HEK293 (cell line): ENCODE data around the gene CDK5R1.

Experiments used
- CTCF ChIA-PET: fragments of 350-600 bp; formaldehyde crosslinking; extraction: SDS; loops from one replicate; lab custom pipeline; 2021; ENCODE audit warnings: antibody characterized with exemption; lab: Yijun Ruan, JAX
- POLR2A ChIA-PET: fragments of 300-600 bp; formaldehyde crosslinking; extraction: SDS; loops from one replicate; lab custom pipeline; 2020; ENCODE audit warnings: antibody characterized with exemption, inconsistent platforms; lab: Yijun Ruan, JAX
- H3K27ac ChIP-seq: fragments of 200-500 bp; sonication (Bioruptor generic); 2 replicates; pipeline ENCODE4 v1.5.1; 2014; ENCODE audit warnings: low read depth, low read length, control low read depth, inconsistent platforms; ENCODE audit errors: extremely low read depth
- H3K36me3 ChIP-seq, 2 experiments: fragments of 200-500 bp in 1 of 2; sonication (Bioruptor generic) in 1 of 2; 1 replicate in 1 of 2; 2 replicates in 1 of 2; pipeline ENCODE4 v1.5.1; 2014 to 2017; ENCODE audit warnings: inconsistent platforms in 2 of 2, low read length in 2 of 2; ENCODE audit not compliant: control insufficient read depth in 2 of 2, insufficient read depth in 1 of 2
- H3K4me1 ChIP-seq: fragments of 200-500 bp; sonication (Bioruptor generic); 2 replicates; pipeline ENCODE4 v1.5.1; 2014; ENCODE audit warnings: mild to moderate bottlenecking, low read length, inconsistent platforms; ENCODE audit not compliant: control insufficient read depth, insufficient read depth
- H3K4me3 ChIP-seq: 2 replicates; pipeline ENCODE4 v1.5.1; 2011; ENCODE audit warnings: low read depth, mild to moderate bottlenecking, control low read depth, low read length, moderate library complexity
- H3K9me3 ChIP-seq: fragments of 200-500 bp; sonication (Bioruptor generic); 2 replicates; pipeline ENCODE4 v1.5.1; 2014; ENCODE audit warnings: low read depth, low read length, inconsistent platforms; ENCODE audit not compliant: control insufficient read depth, insufficient read depth
- BCL11B ChIP-seq: fragments of 450-650 bp; formaldehyde crosslinking; IDR thresholded peaks from 2 replicates; pipeline ENCODE4 v1.5.1; 2016; ENCODE audit warnings: low read depth, missing biosample characterization, missing genetic modification characterization
- BCL6B ChIP-seq: fragments of 450-650 bp; formaldehyde crosslinking; IDR thresholded peaks from 2 replicates; pipeline ENCODE4 v1.5.1; 2017; ENCODE audit warnings: missing biosample characterization, missing genetic modification characterization
- GFI1B ChIP-seq: fragments of 450-650 bp; formaldehyde crosslinking; IDR thresholded peaks from 2 replicates; pipeline ENCODE4 v1.5.1; 2016; ENCODE audit warnings: missing biosample characterization, missing genetic modification characterization
- GLI4 ChIP-seq: fragments of 450-650 bp; formaldehyde crosslinking; IDR thresholded peaks from 2 replicates; pipeline ENCODE4 v1.5.1; 2016; ENCODE audit warnings: missing biosample characterization, missing genetic modification characterization
- GLIS2 ChIP-seq: fragments of 450-650 bp; formaldehyde crosslinking; IDR thresholded peaks from 2 replicates; pipeline ENCODE4 v1.5.1; 2016; ENCODE audit warnings: missing biosample characterization, missing genetic modification characterization
- HIC1 ChIP-seq: fragments of 450-650 bp; formaldehyde crosslinking; IDR thresholded peaks from 2 replicates; pipeline ENCODE4 v1.5.1; 2016; ENCODE audit warnings: missing biosample characterization, missing genetic modification characterization
- HOXA7 ChIP-seq: sonication (generic); formaldehyde crosslinking; IDR thresholded peaks from 2 replicates; pipeline ENCODE4 v1.8.1; 2022; ENCODE audit warnings: missing genetic modification reagents, borderline replicate concordance
- OVOL3 ChIP-seq: fragments of 450-650 bp; formaldehyde crosslinking; IDR thresholded peaks from 2 replicates; pipeline ENCODE4 v1.5.1; 2016; ENCODE audit warnings: missing biosample characterization, missing genetic modification characterization
- PATZ1 ChIP-seq: fragments of 450-650 bp; formaldehyde crosslinking; IDR thresholded peaks from 2 replicates; pipeline ENCODE4 v1.5.1; 2016; ENCODE audit warnings: missing biosample characterization, missing genetic modification characterization
- SCRT1 ChIP-seq: fragments of 450-650 bp; formaldehyde crosslinking; IDR thresholded peaks from 2 replicates; pipeline ENCODE4 v1.5.1; 2016; ENCODE audit warnings: missing biosample characterization, missing genetic modification characterization, borderline replicate concordance
- SP7 ChIP-seq: fragments of 450-650 bp; formaldehyde crosslinking; IDR thresholded peaks from 2 replicates; pipeline ENCODE4 v1.5.1; 2016; ENCODE audit warnings: missing biosample characterization, missing genetic modification characterization
- YY1 ChIP-seq: fragments of 450-650 bp; formaldehyde crosslinking; IDR thresholded peaks from 2 replicates; pipeline ENCODE4 v1.5.1; 2018; ENCODE audit warnings: missing biosample characterization, missing genetic modification characterization
- ZIC2 ChIP-seq: fragments of 450-650 bp; formaldehyde crosslinking; IDR thresholded peaks from 2 replicates; pipeline ENCODE4 v1.5.1; 2016; ENCODE audit warnings: missing biosample characterization, missing genetic modification characterization
- ZNF138 ChIP-seq: fragments of 450-650 bp; formaldehyde crosslinking; IDR thresholded peaks from 2 replicates; pipeline ENCODE4 v1.5.1; 2016; ENCODE audit warnings: missing biosample characterization, missing genetic modification characterization, borderline replicate concordance
- ZNF155 ChIP-seq: fragments of 450-650 bp; formaldehyde crosslinking; IDR thresholded peaks from 2 replicates; pipeline ENCODE4 v1.5.1; 2016; ENCODE audit warnings: missing biosample characterization, missing genetic modification characterization
- ZNF311 ChIP-seq: fragments of 450-650 bp; formaldehyde crosslinking; IDR thresholded peaks from 2 replicates; pipeline ENCODE4 v1.5.1; 2017; ENCODE audit warnings: missing biosample characterization, missing genetic modification characterization, borderline replicate concordance
- ZNF350 ChIP-seq: fragments of 450-650 bp; formaldehyde crosslinking; IDR thresholded peaks from 2 replicates; pipeline ENCODE4 v1.5.0; 2017; ENCODE audit warnings: missing biosample characterization, mild to moderate bottlenecking, missing genetic modification characterization
- ZNF354C ChIP-seq: fragments of 450-650 bp; formaldehyde crosslinking; IDR thresholded peaks from 2 replicates; pipeline ENCODE4 v1.5.1; 2016; ENCODE audit warnings: missing biosample characterization, missing genetic modification characterization, low read depth, borderline replicate concordance
- ZNF362 ChIP-seq: fragments of 450-650 bp; formaldehyde crosslinking; IDR thresholded peaks from 2 replicates; pipeline ENCODE4 v1.5.1; 2016; ENCODE audit warnings: missing biosample characterization, missing genetic modification characterization
- ZNF398 ChIP-seq: fragments of 450-650 bp; formaldehyde crosslinking; IDR thresholded peaks from 2 replicates; pipeline ENCODE4 v1.5.1; 2017; ENCODE audit warnings: missing biosample characterization, missing genetic modification characterization
- ZNF416 ChIP-seq: fragments of 450-650 bp; formaldehyde crosslinking; IDR thresholded peaks from 2 replicates; pipeline ENCODE4 v1.5.1; 2016; ENCODE audit warnings: missing biosample characterization, missing genetic modification characterization
- ZNF48 ChIP-seq: fragments of 450-650 bp; formaldehyde crosslinking; IDR thresholded peaks from 2 replicates; pipeline ENCODE4 v1.5.1; 2016; ENCODE audit warnings: missing biosample characterization, missing genetic modification characterization
- ZNF560 ChIP-seq: fragments of 450-650 bp; formaldehyde crosslinking; IDR thresholded peaks from 2 replicates; pipeline ENCODE4 v1.5.1; 2017; ENCODE audit warnings: missing biosample characterization, missing genetic modification characterization, borderline replicate concordance
- ZNF571 ChIP-seq: fragments of 450-650 bp; formaldehyde crosslinking; IDR thresholded peaks from 2 replicates; pipeline ENCODE4 v1.5.0; 2017; ENCODE audit warnings: missing biosample characterization, missing genetic modification characterization
- ZNF623 ChIP-seq: fragments of 450-650 bp; formaldehyde crosslinking; IDR thresholded peaks from 2 replicates; pipeline ENCODE4 v1.5.1; 2016; ENCODE audit warnings: missing biosample characterization, missing genetic modification characterization
- ZNF704 ChIP-seq: fragments of 450-650 bp; formaldehyde crosslinking; IDR thresholded peaks from 2 replicates; pipeline ENCODE4 v1.5.1; 2016; ENCODE audit warnings: missing biosample characterization, missing genetic modification characterization
- ZNF768 ChIP-seq: fragments of 450-650 bp; formaldehyde crosslinking; IDR thresholded peaks from 2 replicates; pipeline ENCODE4 v1.5.1; 2018; ENCODE audit warnings: missing biosample characterization, mild to moderate bottlenecking, missing genetic modification characterization
- ZNF843 ChIP-seq: fragments of 450-650 bp; formaldehyde crosslinking; IDR thresholded peaks from 2 replicates; pipeline ENCODE4 v1.5.1; 2016; ENCODE audit warnings: missing biosample characterization, missing genetic modification characterization

CDK5R1 gene

GRCh38 chr17:32525122-32525521 lies 38.3 kb downstream of the CDK5R1 start:
- TF ChIP-seq HOXA7 (CRISPR knock-in tag) (no peak), GLI4 (tag by site-specific recombination) (no peak), ZNF398 (tag by site-specific recombination) (no peak), PATZ1 (tag by site-specific recombination) (no peak), ZNF843 (tag by site-specific recombination) (no peak), ZNF311 (tag by site-specific recombination) (no peak), GLIS2 (tag by site-specific recombination) (no peak), ZNF704 (tag by site-specific recombination) (no peak), ZNF138 (tag by site-specific recombination) (no peak), HIC1 (tag by site-specific recombination) (no peak), ZNF48 (tag by site-specific recombination) (no peak), SP7 (tag by site-specific recombination) (no peak), ZIC2 (tag by site-specific recombination) (no peak), ZNF768 (tag by site-specific recombination) (no peak), ZNF571 (tag by site-specific recombination) (no peak), YY1 (tag by site-specific recombination) (no peak), GFI1B (tag by site-specific recombination) (no peak), BCL11B (tag by site-specific recombination) (no peak), ZNF560 (no peak)
- no peaks in the 10 kb centered on the region for H3K9me3 ChIP-seq
- peaks cover 4% of the 10 kb centered on the region for H3K4me1 ChIP-seq
- no peaks in the 10 kb centered on the region for H3K36me3 ChIP-seq
- ChIA-PET CTCF (interaction anchor here (0.7 kb wide), 1 partner anchor 262 kb away, joined by 6 read pairs; no protein-coding TSS in a partner anchor), POLR2A (no interaction called here)
- H3K4me3 ChIP-seq = no peak overlapping the region
- H3K27ac ChIP-seq = no peak overlapping the region

- Histone ChIP-seq H3K4me1 (no peaks in the 10 kb centered on the region), H3K27ac (no peak overlapping the region), H3K9me3 (no peaks in the 10 kb centered on the region), H3K4me3 (no peak overlapping the region), H3K36me3 (no peaks in the 10 kb centered on the region)
- ChIA-PET CTCF (interaction anchor here (1.0 kb wide), 1 partner anchor 65 kb away, joined by 4 read pairs; no protein-coding TSS in a partner anchor), POLR2A (no interaction called here)
- TF ChIP-seq ZNF362 (tag by site-specific recombination) = no peak
- TF ChIP-seq OVOL3 (tag by site-specific recombination) = no peak
- no peak for TF ChIP-seq SCRT1 (tag by site-specific recombination)
- no peak for TF ChIP-seq BCL6B
- no peak for TF ChIP-seq ZNF623 (tag by site-specific recombination)
- TF ChIP-seq ZNF155 (tag by site-specific recombination) = no peak
- TF ChIP-seq ZNF416 (tag by site-specific recombination) = no peak
- no peak for TF ChIP-seq ZNF354C
- no peak for TF ChIP-seq ZNF350 (tag by site-specific recombination)
Observed at GRCh38 chr17:32527146-32527545, 40.4 kb downstream of the CDK5R1 start.
